ENCODE measurements around the gene HIGD1B.
"Not testable (repeated sequence)": the region's sequence is repeated elsewhere in the genome, so short reads cannot be mapped to it uniquely, and the experiment has no call there.

Gene HIGD1B

DNA sequence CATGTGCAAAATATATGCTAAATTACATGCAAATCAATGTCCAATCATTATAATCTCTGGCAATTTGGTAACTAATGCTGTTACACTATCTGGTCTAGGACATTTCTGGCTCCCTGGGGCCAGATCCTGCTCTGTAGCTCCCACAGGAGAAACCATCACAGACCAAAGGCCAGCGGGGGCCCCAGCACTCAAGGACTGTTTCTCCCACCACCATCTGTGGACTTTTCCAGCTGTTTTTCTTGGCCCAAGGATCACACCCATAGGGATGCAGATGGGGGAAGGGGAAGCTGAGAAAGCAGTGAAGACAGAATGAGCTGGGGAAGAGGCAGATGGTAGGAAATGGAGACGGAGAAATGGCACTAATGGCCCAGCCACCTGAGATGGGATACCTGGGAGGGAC is at the start of gene HIGD1B:
Gene HIGD1B (plus strand): TSS at position 298 of the 400 bp plus-strand sequence. CDS start 270 bp downstream, outside the sequence.
- no peak for TF ChIP-seq ZFX (IDR thresholded peaks at IDR 0.05; ENCODE audit: borderline replicate concordance)
- TF ChIP-seq, protein P1, sequence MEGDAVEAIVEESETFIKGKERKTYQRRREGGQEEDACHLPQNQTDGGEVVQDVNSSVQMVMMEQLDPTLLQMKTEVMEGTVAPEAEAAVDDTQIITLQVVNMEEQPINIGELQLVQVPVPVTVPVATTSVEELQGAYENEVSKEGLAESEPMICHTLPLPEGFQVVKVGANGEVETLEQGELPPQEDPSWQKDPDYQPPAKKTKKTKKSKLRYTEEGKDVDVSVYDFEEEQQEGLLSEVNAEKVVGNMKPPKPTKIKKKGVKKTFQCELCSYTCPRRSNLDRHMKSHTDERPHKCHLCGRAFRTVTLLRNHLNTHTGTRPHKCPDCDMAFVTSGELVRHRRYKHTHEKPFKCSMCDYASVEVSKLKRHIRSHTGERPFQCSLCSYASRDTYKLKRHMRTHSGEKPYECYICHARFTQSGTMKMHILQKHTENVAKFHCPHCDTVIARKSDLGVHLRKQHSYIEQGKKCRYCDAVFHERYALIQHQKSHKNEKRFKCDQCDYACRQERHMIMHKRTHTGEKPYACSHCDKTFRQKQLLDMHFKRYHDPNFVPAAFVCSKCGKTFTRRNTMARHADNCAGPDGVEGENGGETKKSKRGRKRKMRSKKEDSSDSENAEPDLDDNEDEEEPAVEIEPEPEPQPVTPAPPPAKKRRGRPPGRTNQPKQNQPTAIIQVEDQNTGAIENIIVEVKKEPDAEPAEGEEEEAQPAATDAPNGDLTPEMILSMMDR (IDR thresholded peaks at IDR 0.05) = no peak
- H3K27ac ChIP-seq = no peak within 1 kb of the TSS

DNA sequence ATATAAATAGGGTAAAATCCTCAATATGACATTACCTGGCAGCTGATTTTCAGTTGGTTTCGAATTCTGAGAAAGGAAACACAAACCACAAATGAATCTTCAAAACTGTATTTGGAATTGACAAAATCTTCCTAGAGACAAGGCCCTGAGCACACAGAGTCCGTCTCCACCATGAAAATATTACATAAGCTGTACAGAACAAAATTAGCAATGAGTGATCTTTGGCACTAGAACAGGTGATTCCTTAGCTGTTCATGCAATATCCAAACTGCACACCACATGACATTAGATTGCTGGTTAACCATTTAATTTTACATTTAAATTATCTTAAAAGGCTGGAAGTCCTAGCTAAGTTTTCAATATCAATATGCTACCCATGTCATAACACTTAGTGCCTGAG is 49.3 kb upstream of the HIGD1B start:
- H3K27ac ChIP-seq = no peak overlapping the region
- TF ChIP-seq, protein P1 (IDR thresholded peaks at IDR 0.05) = no peak

DNA sequence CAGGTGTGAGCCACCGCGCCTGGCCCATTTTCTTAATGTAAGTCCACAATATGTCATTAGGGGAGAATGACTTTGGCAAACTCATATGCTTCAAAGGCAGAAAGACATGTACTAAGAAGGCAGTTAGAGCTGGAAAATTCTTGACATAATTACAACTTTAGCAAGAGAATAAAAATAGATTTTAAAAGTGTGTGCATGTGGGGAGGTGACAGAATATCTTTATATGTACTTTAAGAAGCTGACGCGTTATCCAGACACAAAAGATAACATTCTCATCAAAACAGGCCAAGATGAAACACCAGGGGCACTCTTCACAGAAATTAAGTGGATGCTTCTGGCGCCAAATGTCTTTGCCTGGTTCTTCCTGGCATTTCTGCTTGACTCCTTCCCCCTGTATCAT is 45.8 kb upstream of the HIGD1B start:
- TF ChIP-seq ZFX (IDR thresholded peaks at IDR 0.05; ENCODE audit: borderline replicate concordance) = no peak
- TF ChIP-seq, protein P1 (IDR thresholded peaks at IDR 0.05) = no peak
- H3K27ac ChIP-seq = no peak overlapping the region

DNA sequence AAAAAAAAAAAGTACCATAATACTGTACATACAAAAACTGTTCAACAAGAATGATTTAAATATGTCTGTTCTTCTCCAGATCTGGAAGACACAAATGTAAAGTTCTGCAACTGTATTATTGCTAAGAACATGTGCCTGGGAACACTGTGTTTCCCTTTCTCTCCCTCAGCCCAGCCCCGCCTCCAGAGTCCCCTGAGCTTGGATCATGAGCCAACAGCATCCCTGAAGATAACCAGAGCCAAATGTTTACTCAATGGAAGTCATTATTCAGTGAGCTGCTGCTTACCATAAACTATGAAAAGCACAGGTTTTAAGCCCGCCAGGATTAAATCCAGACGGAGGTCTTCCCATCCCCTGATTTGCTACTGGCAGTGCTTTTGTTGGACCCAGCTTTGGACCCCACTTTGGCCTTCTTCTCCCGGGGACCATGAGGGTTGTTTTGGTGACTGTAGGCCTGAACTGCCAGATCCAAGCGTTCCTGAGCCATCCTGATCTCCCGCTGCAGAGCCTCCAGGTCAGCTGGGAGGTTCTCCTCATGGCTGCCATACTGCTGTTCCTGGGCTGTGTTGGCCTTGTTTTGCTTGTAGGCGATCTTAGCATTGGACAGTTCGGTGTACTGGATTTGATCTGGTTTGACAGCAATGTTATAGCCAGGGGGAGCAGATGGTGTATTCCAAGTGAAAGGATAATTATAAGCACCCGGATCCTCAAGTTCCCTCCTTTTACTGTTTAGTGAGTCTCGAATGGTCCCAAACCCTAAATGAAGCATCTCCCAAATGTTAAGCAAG is 43.2 kb upstream of the HIGD1B start:
- no peak overlapping the region for H3K27ac ChIP-seq
- TF ChIP-seq ZFX (IDR thresholded peaks at IDR 0.05; ENCODE audit: borderline replicate concordance) = no peak
- TF ChIP-seq, protein P1 (IDR thresholded peaks at IDR 0.05) = no peak

DNA sequence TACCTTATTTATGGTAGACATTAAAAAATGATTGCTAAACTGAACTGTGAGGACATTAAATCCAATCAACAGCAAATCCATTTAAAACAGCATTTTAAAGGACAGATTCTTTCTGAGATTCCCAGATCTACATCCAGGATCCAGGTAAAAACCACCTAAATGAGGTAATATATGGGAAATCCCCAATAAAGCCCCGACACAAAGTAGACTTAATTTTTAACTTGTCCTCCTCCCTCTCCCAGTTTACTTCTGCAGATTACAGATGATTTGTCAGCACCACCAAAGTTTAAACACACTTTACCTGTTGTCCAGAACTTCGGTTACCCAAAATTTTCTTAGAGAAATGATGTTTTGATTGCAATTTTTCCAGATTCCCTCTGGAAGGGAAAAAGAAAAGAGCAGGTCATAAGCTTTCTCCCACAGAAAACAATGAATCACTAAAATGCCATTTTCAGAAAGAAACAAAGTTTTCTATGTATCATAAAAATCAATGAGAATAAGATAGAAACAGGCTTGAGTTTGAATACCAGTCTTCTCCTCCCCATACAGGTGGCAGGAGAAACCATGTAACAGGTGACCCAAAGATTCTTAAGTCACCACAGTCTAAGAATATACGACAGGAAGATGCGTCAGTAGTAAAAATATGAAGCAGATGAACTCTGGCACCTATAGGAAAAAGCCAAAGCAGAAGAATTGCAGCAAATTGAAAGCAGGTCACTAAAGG is 40.4 kb upstream of the HIGD1B start:
- TF ChIP-seq, protein P1 (IDR thresholded peaks at IDR 0.05) = no peak
- TF ChIP-seq ZFX (IDR thresholded peaks at IDR 0.05; ENCODE audit: borderline replicate concordance) = no peak
- no peak overlapping the region for H3K27ac ChIP-seq

DNA sequence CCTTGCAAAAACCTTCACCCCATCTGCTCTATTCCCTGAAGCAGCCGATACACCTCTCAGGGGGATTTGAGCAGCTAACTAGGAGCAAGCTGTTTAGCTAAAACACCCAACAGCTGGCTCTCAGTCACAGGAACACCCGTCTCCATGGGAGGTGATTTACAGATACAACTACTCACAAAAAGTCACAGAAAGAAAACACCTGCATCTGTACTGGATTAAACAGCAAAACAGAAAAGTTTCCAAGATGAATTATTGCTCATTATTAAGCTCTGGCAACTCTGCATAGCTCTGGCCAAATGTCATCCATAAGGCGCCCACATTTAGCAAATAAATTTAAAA is 39.9 kb upstream of the HIGD1B start:
- TF ChIP-seq ZFX (IDR thresholded peaks at IDR 0.05; ENCODE audit: borderline replicate concordance) = no peak
- TF ChIP-seq, protein P1 (IDR thresholded peaks at IDR 0.05) = no peak
- no peak overlapping the region for H3K27ac ChIP-seq

DNA sequence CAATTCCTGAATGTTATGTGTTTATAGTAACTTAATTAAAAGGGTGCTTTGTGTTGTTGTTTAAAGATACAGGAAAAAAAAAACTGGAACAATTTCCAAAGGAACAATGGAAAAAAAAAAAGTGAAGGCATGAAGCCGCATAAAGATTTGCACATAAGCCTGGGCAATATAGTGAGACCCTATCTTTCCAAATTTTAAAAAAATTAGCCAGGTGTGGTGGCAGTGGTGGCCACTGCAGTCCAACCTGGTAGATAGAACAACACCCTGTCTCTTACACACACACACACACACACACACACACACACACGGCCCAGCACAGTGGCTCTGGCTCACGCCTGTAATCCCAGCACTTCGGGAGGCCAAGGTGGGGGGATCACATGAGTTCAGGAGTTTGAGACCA is 39.5 kb upstream of the HIGD1B start:
- H3K27ac ChIP-seq = no peak overlapping the region
- TF ChIP-seq ZFX (IDR thresholded peaks at IDR 0.05; ENCODE audit: borderline replicate concordance) = no peak
- TF ChIP-seq, protein P1 (IDR thresholded peaks at IDR 0.05) = no peak

DNA sequence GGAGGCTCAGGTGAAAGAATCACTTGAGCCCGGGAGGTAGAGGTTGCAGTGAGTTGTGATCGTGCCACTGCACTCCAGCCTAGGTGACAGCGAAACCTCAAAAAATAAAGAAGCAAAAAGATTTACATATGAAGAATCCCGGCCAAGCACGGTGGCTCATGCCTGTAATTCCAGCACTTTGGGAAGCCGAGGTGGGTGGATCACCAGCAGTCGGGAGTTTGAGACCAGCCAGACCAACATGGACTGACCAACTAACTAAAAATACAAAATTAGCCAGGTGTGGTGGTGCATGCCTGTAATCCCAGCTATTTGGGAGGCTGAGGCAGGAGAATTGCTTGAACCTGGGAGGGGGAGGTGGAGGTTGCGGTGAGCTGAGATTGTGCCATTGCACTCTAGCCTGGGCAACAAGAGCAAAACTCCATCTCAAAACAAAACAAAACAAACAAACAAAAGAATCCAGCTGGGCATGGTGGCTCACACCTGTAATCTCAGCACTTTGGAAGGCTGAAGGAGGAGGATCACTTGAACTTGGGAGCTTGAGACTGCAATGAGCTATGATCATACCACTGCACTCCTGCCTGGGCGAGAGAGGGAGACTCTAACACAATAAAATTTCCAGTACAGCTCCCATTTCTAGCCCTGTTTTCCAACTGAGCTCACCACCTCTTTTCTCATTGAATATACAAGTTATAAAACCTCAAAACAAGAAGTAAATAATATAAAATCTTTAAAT is 38.9 kb upstream of the HIGD1B start:
- not testable (repeated sequence) for H3K27ac ChIP-seq

Measured in 22Rv1 (cell line).